ENCODE measurements around the gene AUTS2. TPM values are rescaled to one million over a fixed set of nuclear protein-coding genes. Genes with fewer than 3 reads are reported as not detected.

AUTS2 gene
- total RNA-seq, 1 donor from 2014 or later: 94.1 TPM

- Mint-ChIP-seq H3K36me3 (peaks cover 79% of the 10 kb centered on the region), H3K4me3 (no peak overlapping the region), H3K9me3 (no peaks in the 10 kb centered on the region), H3K4me1 (ENCODE audit: unreplicated experiment) (peaks cover 21% of the 10 kb centered on the region), H3K27me3 (no peaks in the 10 kb centered on the region), H3K27ac (no peak overlapping the region)
- no peak for DNase-seq (ENCODE audit: extremely low spot score, unreplicated experiment)
- no peak for TF ChIP-seq CTCF (conservative IDR thresholded peaks at IDR 0.05)
Observed at GRCh38 chr7:70773406-70773805, 1175.1 kb downstream of the AUTS2 start.

GRCh38 chr7:70774950-70775527 lies 1176.8 kb downstream of the AUTS2 start:
- Mint-ChIP-seq H3K27me3 (no peaks in the 10 kb centered on the region), H3K36me3 (peaks cover 86% of the 10 kb centered on the region), H3K27ac (no peak overlapping the region), H3K9me3 (no peaks in the 10 kb centered on the region), H3K4me3 (no peak overlapping the region), H3K4me1 (ENCODE audit: unreplicated experiment) (peaks cover 23% of the 10 kb centered on the region)
- no peak for DNase-seq (ENCODE audit: extremely low spot score, unreplicated experiment)
- no peak for TF ChIP-seq CTCF (conservative IDR thresholded peaks at IDR 0.05)

GRCh38 chr7:70775570-70776156 lies 1177.4 kb downstream of the AUTS2 start:
- TF ChIP-seq CTCF (conservative IDR thresholded peaks at IDR 0.05): peak; percentile 34
- H3K4me1 Mint-ChIP-seq (ENCODE audit: unreplicated experiment): peaks cover 25% of the 10 kb centered on the region
- H3K27me3 Mint-ChIP-seq: no peaks in the 10 kb centered on the region
- H3K4me3 Mint-ChIP-seq: no peak overlapping the region
- no peak for DNase-seq (ENCODE audit: extremely low spot score, unreplicated experiment)
- no peaks in the 10 kb centered on the region for H3K9me3 Mint-ChIP-seq
- no peak overlapping the region for H3K27ac Mint-ChIP-seq
- H3K36me3 Mint-ChIP-seq: peaks cover 83% of the 10 kb centered on the region

GRCh38 chr7:70776627-70777101 lies 1178.4 kb downstream of the AUTS2 start:
- no peaks in the 10 kb centered on the region for H3K27me3 Mint-ChIP-seq
- DNase-seq (ENCODE audit: extremely low spot score, unreplicated experiment): no peak
- peaks cover 29% of the 10 kb centered on the region for H3K4me1 Mint-ChIP-seq (ENCODE audit: unreplicated experiment)
- H3K36me3 Mint-ChIP-seq: peaks cover 78% of the 10 kb centered on the region
- no peaks in the 10 kb centered on the region for H3K9me3 Mint-ChIP-seq
- H3K27ac Mint-ChIP-seq: no peak overlapping the region
- TF ChIP-seq CTCF (conservative IDR thresholded peaks at IDR 0.05): no peak
- H3K4me3 Mint-ChIP-seq: no peak overlapping the region

GRCh38 chr7:70777251-70777650 lies 1179.0 kb downstream of the AUTS2 start:
- H3K4me3 Mint-ChIP-seq: no peak overlapping the region
- no peak for DNase-seq (ENCODE audit: extremely low spot score, unreplicated experiment)

More at GRCh38 chr7:70777251-70777650, 1179.0 kb downstream of the AUTS2 start:
- Mint-ChIP-seq H3K36me3 (peaks cover 79% of the 10 kb centered on the region), H3K27ac (no peak overlapping the region), H3K9me3 (no peaks in the 10 kb centered on the region), H3K4me1 (ENCODE audit: unreplicated experiment) (peaks cover 35% of the 10 kb centered on the region), H3K27me3 (no peaks in the 10 kb centered on the region)
- TF ChIP-seq CTCF (conservative IDR thresholded peaks at IDR 0.05): no peak
